ENCODE data around the gene TET1.
"Not testable (repeated sequence)": the region's sequence is repeated elsewhere in the genome, so short reads cannot be mapped to it uniquely, and the experiment has no call there.

TET1 gene

DNA sequence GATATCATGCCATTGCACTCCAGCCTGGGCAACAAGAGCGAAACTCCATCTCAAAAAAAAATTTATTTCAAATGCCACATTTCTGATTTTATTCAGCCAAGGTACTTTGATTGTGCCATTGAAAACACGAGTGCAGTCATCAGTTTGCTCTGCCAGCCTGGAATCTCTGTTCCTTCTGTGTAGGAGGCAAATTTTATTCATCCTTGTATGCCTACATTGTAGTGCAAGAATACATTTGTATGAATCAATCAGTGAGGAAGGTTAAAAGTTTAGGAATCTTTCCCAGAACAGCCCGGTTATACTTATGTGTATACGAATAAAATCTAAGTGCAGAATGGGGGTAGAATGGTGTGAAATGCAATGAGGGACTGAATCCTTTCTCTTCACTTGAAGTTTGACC lies 886 bp upstream of the TET1 start:
- Mint-ChIP-seq H3K4me3 (peak overlapping the region; percentile 56), H3K27ac (no peak overlapping the region), H3K9me3 (no peaks in the 10 kb centered on the region), H3K27me3 (peaks cover 52% of the 10 kb centered on the region), H3K36me3 (ENCODE audit: low read depth) (no peaks in the 10 kb centered on the region), H3K4me1 (peaks cover 16% of the 10 kb centered on the region)
- DNase-seq = no peak
- no peak for ATAC-seq

DNA sequence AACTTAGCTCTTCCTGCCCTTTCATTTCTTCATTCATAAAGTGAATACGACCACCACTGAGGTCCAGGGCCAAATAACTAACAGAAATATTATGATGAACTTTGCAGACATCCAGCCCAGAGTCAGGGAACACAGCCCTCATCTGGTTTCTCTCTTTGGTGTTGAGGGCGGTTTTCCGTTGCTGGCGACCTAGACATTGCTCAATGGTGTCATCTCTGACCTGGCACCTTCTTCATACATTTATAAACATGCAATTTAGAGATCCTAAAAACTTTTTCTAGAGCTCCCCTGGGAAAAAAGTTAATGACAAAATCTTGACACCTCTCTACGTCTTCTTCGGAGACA lies 324 bp upstream of the TET1 start:
- DNase-seq = peak; percentile 11
- H3K36me3 Mint-ChIP-seq (ENCODE audit: low read depth) = no peaks in the 10 kb centered on the region
- peaks cover 16% of the 10 kb centered on the region for H3K4me1 Mint-ChIP-seq
- no peak overlapping the region for H3K27ac Mint-ChIP-seq
- H3K27me3 Mint-ChIP-seq = peaks cover 57% of the 10 kb centered on the region
- no peaks in the 10 kb centered on the region for H3K9me3 Mint-ChIP-seq
- H3K4me3 Mint-ChIP-seq = peak overlapping the region; percentile 56
- ATAC-seq = no peak

DNA sequence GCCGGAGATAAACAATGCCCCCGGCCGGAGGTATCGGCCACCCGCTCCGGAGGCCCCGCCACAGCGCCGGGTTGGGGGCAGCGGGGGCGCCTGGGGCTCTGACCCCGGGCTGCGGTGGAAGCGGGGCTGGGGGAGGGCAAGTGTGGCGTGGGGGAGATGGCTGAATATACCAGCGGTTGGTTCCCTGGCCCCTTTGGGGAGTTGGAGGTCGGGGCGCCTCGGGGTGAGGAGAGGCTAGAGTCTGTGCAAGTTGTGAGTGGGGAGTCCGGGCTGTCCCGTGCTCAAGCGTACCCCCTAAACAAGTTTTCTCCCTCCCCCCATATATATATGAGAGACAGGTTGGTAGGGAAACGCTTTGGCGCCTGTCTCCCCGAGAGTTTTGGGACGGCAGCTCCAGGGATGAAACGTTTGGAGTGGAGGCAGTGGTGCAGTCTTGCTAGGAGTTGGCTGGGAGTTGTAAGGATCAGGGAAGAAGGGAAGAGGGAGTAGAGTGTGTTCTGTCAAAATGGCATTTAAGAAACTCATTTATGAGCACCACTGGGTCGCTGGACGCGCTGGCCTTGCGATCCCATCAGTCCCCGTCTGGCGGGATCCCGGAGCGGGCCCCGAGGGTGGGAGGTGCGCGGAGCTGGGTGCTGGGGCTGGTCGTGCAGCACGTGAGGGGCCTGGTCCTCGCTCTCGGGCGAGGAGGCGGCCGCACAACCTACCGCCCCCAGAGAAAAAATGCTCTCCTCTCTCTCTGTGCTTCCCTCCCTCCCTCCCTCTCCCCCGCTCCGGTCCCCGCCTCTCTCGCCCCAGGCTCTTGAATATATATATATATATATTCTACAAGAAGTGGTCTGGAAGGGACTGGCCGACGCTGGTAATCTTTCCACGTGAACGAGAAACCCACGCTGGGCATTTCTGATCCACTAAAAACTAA lies 1.1 kb downstream of the TET1 start:
- Mint-ChIP-seq H3K27me3 (peaks cover 63% of the 10 kb centered on the region), H3K36me3 (ENCODE audit: low read depth) (no peaks in the 10 kb centered on the region), H3K9me3 (no peaks in the 10 kb centered on the region), H3K4me3 (peak overlapping the region; percentile 64), H3K4me1 (peaks cover 16% of the 10 kb centered on the region), H3K27ac (no peak overlapping the region)
- ATAC-seq (peak; percentile 18), DNase-seq (peak; percentile 16)

GRCh38 chr10:68561865-68562649 lies 1.9 kb downstream of the TET1 start:
- Mint-ChIP-seq H3K4me1 (peaks cover 16% of the 10 kb centered on the region), H3K4me3 (peak overlapping the region; percentile 52), H3K27ac (no peak overlapping the region), H3K27me3 (peaks cover 63% of the 10 kb centered on the region), H3K36me3 (ENCODE audit: low read depth) (no peaks in the 10 kb centered on the region), H3K9me3 (no peaks in the 10 kb centered on the region)
- DNase-seq (no peak), ATAC-seq (no peak)

GRCh38 chr10:68562661-68563570 lies 2.8 kb downstream of the TET1 start:
- Mint-ChIP-seq H3K27ac (no peak overlapping the region), H3K4me3 (peak overlapping the region; percentile 19), H3K27me3 (peaks cover 64% of the 10 kb centered on the region), H3K9me3 (no peaks in the 10 kb centered on the region), H3K36me3 (ENCODE audit: low read depth) (no peaks in the 10 kb centered on the region), H3K4me1 (peaks cover 16% of the 10 kb centered on the region)
- ATAC-seq = no peak
- DNase-seq = no peak

DNA sequence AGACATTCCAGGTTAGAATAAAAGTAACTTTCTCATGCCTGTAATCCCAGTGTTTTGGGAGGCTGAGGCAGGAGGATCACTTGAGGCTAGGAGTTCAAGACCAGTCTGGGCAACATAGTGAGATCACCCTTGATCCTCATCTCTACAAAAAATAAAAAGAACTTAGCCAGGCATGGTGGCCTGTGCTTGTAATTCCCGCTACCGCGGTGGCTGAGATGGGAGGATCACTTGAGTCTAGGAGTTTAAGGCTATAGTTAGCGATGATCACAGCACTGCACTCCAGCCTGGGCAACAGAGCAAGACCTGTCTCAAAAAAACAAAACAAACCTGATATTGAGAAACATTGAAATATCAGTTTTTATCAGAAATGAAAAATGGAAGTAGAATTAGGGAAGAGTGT lies 4.6 kb downstream of the TET1 start:
- Mint-ChIP-seq H3K27ac (no peak overlapping the region), H3K9me3 (no peaks in the 10 kb centered on the region), H3K4me3 (no peak overlapping the region), H3K36me3 (ENCODE audit: low read depth) (no peaks in the 10 kb centered on the region), H3K27me3 (peaks cover 50% of the 10 kb centered on the region), H3K4me1 (peaks cover 15% of the 10 kb centered on the region)
- ATAC-seq (no peak), DNase-seq (no peak)

GRCh38 chr10:68565658-68566057 lies 5.5 kb downstream of the TET1 start:
- H3K27me3 Mint-ChIP-seq = peaks cover 47% of the 10 kb centered on the region
- H3K4me1 Mint-ChIP-seq = peaks cover 12% of the 10 kb centered on the region
- no peak overlapping the region for H3K4me3 Mint-ChIP-seq
- no peaks in the 10 kb centered on the region for H3K36me3 Mint-ChIP-seq (ENCODE audit: low read depth)
- no peak overlapping the region for H3K27ac Mint-ChIP-seq
- DNase-seq (no peak), ATAC-seq (no peak)
- H3K9me3 Mint-ChIP-seq = no peaks in the 10 kb centered on the region

GRCh38 chr10:68566351-68566750 lies 6.2 kb downstream of the TET1 start:
- no peaks in the 10 kb centered on the region for H3K36me3 Mint-ChIP-seq (ENCODE audit: low read depth)
- ATAC-seq (no peak), DNase-seq (no peak)
- H3K4me3 Mint-ChIP-seq = no peak overlapping the region
- no peaks in the 10 kb centered on the region for H3K9me3 Mint-ChIP-seq
- no peak overlapping the region for H3K27ac Mint-ChIP-seq
- H3K27me3 Mint-ChIP-seq = peaks cover 42% of the 10 kb centered on the region
- H3K4me1 Mint-ChIP-seq = peaks cover 8% of the 10 kb centered on the region

GRCh38 chr10:68566955-68567354 lies 6.8 kb downstream of the TET1 start:
- DNase-seq (no peak), ATAC-seq (no peak)
- H3K36me3 Mint-ChIP-seq (ENCODE audit: low read depth) = no peaks in the 10 kb centered on the region
- no peaks in the 10 kb centered on the region for H3K9me3 Mint-ChIP-seq
- H3K27me3 Mint-ChIP-seq = peaks cover 39% of the 10 kb centered on the region
- H3K4me1 Mint-ChIP-seq = peaks cover 5% of the 10 kb centered on the region
- H3K4me3 Mint-ChIP-seq = no peak overlapping the region
- no peak overlapping the region for H3K27ac Mint-ChIP-seq

- Mint-ChIP-seq H3K4me3 (no peak overlapping the region), H3K4me1 (no peaks in the 10 kb centered on the region), H3K27me3 (peaks cover 5% of the 10 kb centered on the region), H3K27ac (no peak overlapping the region), H3K36me3 (ENCODE audit: low read depth) (no peaks in the 10 kb centered on the region), H3K9me3 (no peaks in the 10 kb centered on the region)
- ATAC-seq (no peak), DNase-seq (no peak)
Measured at GRCh38 chr10:68572151-68572550, 12.0 kb downstream of the TET1 start.

GRCh38 chr10:68574051-68574450 lies 13.9 kb downstream of the TET1 start:
- Mint-ChIP-seq H3K27ac (no peak overlapping the region), H3K4me1 (no peaks in the 10 kb centered on the region), H3K9me3 (no peaks in the 10 kb centered on the region), H3K4me3 (no peak overlapping the region), H3K27me3 (no peaks in the 10 kb centered on the region), H3K36me3 (ENCODE audit: low read depth) (no peaks in the 10 kb centered on the region)
- ATAC-seq = no peak
- no peak for DNase-seq

GRCh38 chr10:68576118-68576517 lies 16.0 kb downstream of the TET1 start:
- H3K9me3 Mint-ChIP-seq = no peaks in the 10 kb centered on the region
- DNase-seq = no peak
- ATAC-seq = no peak

GRCh38 chr10:68578974-68579373 lies 18.8 kb downstream of the TET1 start:
- no peaks in the 10 kb centered on the region for H3K4me1 Mint-ChIP-seq
- ATAC-seq = no peak
- H3K27ac Mint-ChIP-seq = no peak overlapping the region
- H3K36me3 Mint-ChIP-seq (ENCODE audit: low read depth) = no peaks in the 10 kb centered on the region
- no peaks in the 10 kb centered on the region for H3K27me3 Mint-ChIP-seq
- DNase-seq = no peak
- no peaks in the 10 kb centered on the region for H3K9me3 Mint-ChIP-seq
- H3K4me3 Mint-ChIP-seq = no peak overlapping the region

More at GRCh38 chr10:68576118-68576517, 16.0 kb downstream of the TET1 start:
- Mint-ChIP-seq H3K27ac (no peak overlapping the region), H3K4me3 (no peak overlapping the region), H3K27me3 (no peaks in the 10 kb centered on the region), H3K36me3 (ENCODE audit: low read depth) (no peaks in the 10 kb centered on the region), H3K4me1 (no peaks in the 10 kb centered on the region)

GRCh38 chr10:68584187-68584586 lies 24.1 kb downstream of the TET1 start:
- H3K27ac Mint-ChIP-seq; H3K27me3 Mint-ChIP-seq; H3K4me1 Mint-ChIP-seq; DNase-seq; H3K4me3 Mint-ChIP-seq; H3K9me3 Mint-ChIP-seq; H3K36me3 Mint-ChIP-seq (ENCODE audit: low read depth); ATAC-seq: not testable (repeated sequence)
